GM19035 (cell line): Measurements from ENCODE around the gene CDHR4.
A peak's percentile ranks its signal among the peaks of the same experiment; 100 is the strongest.
"Not testable (repeated sequence)": the region's sequence is repeated elsewhere in the genome, so short reads cannot be mapped to it uniquely, and the experiment has no call there.

Experiments
- ATAC-seq: cut with Tn5 transposase; IDR thresholded peaks from one replicate; pipeline ENCODE4 v1.9.1; 2021; ENCODE audit not compliant: unreplicated experiment

CDHR4 gene, protein sequence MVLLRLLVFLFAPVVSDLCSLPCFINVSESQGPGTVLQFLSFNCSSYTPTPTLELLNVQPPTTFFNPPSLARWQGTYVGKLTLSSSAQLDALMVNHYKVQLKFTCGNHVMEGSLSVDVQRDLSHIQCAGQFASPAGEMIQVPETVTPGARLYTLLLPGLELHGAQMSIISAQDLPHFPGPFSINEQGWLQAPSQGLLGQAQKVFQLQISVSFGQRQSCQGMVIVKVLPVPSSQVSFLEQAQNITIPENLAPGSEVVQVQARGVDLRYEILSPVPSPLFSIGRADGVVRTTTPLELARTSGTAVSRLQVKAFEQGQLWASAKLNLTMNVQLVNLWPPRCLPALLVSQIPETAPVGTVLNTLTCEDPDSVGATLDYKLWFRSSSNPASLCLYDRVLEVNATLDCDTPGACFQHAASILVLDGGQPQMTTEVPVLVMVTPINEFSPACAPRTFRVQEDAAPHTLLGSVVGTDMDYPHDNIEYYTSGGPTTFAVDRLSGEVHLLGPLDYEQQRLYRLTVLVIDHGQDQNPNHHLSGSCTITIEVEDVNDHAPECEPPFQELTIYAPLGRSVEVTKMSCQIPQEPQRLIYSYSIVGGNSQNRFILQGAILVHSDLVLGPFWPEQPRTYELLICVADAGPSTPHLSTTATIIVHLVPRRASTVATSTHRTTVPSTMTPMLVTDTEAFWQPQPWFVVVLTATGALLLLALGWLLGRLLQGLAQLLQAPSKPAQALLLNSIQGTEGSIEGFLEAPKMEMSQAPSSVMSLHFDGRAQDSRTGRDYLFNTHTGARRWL

DNA sequence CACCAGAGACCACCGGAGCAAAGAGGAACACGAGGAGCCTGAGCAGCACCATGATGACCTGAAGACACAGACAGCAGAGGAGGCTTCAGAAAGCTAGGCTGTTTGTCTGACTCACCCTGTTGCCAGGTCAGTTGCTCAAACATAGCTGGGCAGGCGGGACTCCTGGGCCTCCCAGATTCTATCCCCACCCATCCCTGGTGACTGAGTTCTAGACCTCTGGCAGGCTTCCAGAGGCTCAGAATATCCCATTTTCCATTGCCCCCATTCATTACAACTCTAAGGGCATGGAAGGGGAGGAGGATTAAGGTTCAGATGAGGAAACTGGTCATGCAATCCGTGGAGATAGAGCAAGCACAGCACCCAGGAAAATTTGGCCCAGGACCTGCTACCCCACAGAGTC is at the start of gene CDHR4:
CDHR4 (minus strand) TSS at position 113 of the 400 bp plus-strand sequence; CDS start at position 52, 61 bp downstream.
- ATAC-seq = no peak

DNA sequence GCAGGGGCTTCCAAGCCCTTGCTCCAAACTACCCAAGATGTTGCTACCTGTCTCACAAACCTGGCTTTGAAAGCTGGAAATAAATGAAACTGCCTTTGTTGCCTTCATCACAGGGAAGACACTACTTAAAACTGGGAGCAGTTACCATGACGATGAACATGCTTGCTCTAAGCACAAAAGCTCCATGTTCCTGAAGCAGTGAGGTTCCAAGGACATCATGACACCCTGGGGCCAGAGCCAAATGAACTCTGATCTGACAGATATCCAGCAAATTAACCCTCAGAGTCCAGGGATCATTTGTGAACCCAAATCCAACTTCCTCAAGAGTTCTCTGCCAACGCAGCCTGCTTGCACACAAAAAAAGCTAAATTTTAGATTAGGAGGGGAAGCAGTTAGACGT is 46.0 kb upstream of the CDHR4 start:
- no peak for ATAC-seq

DNA sequence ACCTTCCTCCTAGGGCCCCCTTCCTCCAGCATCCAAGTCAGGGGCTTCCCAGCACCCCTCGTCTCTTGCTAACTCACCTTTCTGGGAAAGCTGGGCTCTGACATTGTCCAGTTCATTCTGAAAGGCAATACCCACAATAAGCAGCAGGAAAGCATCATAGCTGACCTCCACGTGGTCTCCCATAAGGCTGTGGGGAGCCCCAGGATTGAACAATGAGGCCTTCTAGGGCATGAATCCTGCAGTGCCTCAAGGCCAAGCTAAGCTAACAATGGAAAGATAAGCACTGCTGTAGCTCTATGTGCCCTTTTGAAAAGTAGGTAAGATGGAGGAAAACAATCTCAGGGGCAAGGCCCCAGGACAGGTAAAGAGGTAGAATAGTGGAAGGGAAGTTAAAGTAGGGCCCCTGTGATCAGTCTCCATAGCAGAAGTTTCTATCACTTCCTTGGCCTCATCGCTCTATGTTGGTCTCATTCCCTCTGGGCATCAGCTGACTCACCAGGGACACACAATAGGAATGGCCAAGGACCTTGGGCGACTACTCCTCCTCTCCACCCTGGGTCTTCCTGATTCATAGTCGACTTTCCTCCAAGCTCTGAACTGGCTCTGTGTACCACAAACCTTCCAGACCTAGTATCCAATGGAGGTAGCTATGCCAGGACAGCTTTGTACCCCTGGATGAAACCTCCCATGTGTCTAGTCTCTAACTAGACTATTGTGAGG is 45.0 kb upstream of the CDHR4 start:
- ATAC-seq = no peak

DNA sequence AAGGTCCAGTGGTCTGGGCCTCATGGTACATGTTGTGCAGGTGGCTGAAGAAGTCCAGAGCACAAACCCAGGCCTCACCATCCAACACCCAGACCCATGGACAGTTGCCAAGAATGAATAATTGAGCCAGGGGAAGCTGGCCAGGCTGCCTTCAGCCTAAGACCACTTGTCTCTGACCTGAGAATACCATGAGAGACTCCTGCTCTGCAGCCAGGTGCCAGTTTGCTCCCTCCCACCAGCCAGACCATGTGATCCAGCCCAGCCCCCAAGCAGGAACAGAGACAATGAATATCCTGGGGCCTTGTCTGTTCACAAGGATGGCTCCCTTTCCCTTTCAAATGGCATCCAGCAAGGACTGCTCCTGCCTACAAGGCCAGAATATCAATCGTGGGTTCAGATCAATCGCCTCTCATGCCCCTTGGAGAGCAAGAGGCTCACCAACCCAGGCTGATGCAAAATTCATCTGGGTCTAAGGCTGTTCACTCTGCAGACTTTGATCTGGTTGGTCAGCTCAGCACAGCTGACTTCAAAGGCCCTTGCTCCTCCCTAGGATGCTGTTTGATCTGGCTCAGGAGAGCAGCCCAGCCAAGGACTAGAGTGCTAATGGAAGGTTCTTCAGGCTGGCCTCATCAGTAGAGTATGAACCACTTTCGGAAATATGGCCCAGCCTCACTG is 43.3 kb upstream of the CDHR4 start:
- ATAC-seq = no peak

DNA sequence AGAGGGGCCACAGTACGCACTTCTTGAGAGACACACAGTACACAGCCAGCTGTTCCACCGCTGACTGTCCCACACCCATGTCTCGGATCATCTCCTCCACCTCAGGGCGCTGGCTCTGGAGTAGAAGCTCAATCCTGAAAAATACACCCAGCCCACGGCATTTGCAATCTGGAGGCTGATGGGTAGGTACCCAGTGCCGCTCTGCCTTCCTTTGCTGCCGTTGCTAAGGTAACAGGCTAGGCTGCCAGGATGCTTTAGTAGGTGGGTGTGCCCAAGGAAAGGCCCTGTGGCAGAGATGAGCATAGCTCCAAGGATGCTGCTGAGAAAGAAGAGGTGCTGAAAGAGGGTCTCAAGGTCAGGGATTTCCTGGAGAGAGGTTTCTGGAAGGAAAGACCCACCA is 42.1 kb upstream of the CDHR4 start:
- ATAC-seq = no peak

DNA sequence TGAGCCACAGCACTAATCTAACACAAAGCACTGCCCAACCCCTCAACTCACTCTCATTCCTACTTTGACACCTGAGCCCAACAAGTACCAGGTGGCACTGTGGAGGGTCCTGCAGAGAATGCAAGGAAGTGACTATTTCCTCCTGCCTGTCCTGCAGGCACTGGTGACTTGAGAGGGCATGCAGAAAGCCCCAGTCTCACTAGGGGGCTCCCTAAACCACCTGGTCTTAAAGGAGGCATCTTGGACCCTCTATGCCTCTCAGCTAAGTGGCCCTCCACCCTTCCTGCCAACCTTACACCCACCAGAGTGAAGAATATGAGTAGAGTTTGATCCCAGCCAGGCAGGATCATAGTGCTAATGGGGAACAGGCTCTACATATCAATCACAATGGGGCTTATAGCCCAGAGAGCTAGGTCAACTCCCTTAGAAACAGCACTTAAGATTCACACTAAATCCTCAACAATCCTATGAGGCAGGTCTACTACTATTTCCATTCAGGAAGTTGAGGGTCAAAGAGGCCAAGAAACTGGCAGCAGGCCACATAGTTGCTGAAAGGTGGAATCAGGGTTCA is 41.5 kb upstream of the CDHR4 start:
- no peak for ATAC-seq

DNA sequence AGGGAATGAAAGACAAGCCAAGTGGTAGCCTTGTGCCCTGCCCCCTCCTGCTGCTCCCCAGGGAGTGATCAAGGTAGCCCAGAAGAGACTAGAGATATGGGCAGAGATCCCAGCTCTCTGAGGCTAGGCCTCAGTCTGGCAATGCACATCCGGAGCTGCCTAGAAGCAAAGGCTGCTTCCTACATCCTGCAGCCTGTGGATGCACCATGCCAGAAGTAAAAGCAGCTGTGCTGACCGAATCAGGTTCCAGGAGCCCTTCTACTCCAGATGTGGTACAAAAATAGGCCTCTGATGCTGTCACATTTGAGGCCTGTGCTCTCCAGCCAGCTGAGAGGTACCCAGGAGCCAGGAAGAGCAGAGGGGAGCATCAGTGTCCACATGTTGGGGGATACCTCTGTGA is 40.7 kb upstream of the CDHR4 start:
- ATAC-seq = no peak

DNA sequence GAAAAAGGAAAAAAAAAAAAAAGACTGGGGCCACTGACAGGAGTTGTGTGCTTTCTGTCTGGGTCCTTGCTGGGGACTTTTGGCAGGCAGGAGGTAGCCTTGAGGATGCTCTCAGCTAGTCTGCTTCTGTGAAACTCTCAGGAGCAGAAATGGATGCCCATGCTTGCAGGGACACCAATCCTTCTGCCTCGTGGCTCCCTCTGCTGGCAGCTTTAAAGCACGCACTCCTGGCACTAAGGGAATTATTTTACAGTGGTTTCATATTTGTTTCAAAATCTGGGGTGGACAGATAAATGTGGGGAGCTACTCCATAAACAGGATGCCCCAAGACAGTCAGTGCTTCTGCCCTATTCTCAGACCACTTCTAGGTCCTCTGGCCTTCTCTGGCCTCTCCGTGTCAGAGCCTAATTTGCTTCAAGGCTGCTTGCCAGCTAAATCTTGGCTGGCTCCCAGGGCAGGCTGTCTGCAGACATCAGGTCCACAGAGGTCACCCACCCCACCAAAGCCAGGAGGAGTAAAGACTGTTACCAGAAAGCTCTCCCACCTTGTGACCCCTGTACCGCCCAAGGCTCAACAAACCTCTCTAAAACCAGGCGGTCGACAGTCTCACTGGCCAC is 39.6 kb upstream of the CDHR4 start:
- ATAC-seq = no peak

DNA sequence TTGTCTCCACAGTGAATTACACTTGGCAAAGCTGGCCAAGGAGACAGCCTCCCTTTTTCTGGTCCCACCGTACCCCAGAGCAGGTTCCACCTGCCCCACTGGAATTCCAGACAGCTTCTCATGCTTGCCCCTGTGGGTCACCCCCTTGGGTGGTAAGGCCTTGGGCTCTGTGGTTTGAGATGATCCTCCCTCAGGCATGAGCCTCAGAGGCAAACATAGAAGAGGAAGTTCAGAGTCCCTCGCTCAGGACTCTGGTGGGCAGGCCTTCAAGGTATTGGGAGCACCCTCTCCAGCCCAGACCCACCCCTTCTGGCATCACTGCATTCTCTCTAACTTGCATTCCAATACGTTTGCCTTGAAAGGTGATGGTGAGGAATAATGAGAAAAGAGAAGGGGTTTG is 31.7 kb upstream of the CDHR4 start:
- no peak for ATAC-seq

DNA sequence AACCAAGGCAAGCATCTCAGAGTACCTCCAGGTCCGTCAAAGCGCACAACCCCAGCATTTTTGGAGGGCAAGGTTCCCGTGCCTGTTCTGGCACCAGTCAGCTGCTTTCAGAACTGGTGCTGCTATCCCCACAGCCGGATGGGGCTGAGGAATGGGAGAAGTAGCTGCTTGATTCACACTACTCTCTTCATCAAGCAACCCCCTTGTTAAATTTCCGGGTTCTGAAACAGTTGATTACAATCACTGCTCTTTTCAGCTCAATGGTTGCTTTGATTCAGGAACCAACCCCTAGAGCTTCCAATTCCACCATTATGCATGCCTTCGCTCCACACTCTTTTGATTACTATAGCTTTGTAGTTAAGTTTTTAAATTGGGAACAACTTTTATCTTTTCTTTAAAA is 26.3 kb upstream of the CDHR4 start:
- no peak for ATAC-seq

DNA sequence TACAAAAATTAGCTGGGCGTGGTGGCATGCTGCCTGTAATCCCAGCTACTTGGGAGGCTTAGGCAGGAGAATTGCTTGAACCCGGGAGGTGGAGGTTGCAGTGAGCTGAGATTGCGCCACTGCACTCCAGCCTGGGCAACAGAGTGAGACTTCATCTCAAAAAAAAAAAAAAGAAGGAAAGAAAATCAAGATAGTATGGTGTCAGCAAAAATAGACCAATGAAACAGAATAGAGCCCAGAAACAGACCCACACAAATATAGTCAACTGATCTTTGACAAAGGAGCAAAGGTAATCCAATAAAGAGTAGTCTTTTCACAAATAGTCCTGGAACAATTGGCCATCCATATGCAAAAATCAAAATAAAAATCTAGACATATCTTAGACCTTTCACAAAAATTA is 23.5 kb upstream of the CDHR4 start:
- ATAC-seq = not testable (repeated sequence)

DNA sequence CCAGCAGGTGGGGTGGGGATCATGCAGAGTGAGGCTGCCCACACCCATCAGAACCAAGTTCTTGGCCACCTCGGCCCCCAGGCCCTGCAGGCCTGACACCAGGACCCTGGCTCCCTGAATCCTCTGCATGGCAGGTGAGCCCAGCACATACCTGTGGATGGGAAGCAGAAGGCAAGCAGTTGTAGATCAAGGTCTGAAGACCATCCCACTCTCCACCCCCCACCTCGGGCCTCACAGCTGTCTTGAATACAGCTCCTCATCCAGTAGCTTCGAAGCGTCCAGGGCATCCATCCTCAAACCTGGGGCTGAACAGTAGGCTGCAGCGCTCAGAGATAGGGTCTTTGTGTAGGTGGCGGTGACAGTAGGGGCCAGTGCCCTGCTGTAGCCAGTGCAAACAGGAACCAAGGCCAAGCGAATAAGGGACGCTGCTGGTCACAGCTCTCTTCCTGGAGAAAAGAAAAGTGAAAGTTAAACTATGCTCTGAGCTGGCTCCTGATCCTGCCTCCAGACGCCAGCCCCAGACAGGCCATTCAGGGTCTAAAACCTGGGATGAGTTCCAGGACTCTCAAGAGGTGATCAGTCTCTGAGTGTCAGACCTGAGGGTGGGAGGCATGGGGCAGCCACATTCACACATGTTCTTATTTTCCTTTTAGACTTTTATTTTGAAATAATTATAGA is 14.0 kb upstream of the CDHR4 start, which contains the start of gene UBA7:
UBA7 (minus strand) TSS at position 457 of the 678 bp plus-strand sequence; CDS start at position 291, 166 bp downstream.
- peak; percentile 67 for ATAC-seq

DNA sequence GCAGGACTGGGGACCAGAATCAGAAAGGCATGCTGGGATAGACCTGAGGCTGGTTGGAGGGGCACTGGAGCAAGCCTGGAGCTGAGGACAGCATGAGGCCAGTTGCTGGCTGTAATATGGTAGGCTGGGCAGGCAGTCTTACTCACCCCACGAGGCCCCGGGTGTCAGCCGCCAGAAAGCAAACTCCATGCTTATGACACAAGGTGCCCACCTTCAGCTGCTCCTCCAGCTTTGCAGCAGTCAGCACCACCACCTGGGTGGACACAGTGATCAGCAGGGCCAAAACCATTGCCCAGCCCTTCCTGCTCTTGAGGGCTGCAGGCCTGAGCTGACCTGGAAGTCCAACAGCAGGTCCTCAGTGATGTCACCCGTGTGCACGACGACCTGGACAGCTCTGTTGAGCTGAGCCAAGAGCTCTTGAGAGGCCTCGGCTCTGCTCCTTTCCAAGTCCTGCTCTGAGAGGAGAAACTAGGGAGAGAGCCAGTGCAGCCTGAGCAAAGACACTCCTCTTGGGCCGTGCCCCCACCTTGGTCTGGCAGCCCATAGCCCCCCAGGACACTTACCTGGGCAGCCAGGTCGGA is 13.3 kb upstream of the CDHR4 start:
- ATAC-seq = peak; percentile 21

DNA sequence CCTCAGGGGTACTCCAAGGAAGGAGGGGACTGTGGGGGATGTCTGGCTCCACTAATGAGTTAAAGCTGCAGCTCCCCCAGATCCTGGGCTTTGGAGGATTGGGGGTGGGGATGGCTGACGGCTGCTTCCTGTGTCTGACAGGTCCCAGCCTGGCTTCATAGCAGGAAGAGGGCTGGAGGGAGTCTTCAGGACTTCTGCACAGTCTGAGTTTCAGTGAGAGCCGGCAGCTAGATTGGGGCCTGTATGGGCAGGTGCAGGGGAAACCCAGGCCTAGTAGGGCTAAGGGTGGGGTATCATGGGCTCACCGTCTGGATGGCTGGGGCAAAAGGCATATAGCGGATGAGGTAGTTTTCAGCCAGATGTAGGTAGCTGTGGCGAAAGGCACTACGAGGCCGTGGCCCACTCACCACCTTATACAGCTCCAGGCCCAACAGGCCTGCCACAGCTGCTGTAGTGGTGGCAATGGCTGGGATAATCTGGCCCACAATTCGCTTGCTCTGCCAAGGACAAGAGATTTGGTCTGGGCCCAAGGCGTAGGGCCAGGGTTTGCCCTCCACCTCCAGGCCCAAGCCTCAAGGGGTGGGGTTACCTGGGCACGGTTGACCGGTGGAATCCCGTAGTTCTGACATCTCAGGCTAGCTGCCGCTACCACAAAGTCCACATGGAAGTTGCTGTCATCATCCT is 7.9 kb upstream of the CDHR4 start:
- ATAC-seq = no peak

DNA sequence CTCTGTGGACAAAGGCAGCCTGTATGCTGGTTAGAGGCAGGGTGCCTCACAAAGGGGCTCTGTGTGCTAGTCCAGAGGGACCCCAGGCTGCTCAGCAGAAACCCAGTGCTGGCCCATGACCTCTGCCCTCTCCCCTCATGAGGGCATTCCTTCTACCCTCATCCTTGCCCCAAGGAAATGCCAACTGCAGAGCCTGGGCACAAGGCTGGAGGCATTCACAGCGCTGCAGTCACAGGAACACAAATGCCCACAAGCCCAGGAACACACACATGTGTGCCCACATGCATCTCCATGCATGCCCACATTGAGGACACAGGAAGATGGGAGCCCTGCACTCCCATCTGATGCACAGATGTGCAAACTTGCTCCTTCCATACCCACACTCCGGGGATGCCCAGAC is 7.2 kb upstream of the CDHR4 start:
- no peak for ATAC-seq

DNA sequence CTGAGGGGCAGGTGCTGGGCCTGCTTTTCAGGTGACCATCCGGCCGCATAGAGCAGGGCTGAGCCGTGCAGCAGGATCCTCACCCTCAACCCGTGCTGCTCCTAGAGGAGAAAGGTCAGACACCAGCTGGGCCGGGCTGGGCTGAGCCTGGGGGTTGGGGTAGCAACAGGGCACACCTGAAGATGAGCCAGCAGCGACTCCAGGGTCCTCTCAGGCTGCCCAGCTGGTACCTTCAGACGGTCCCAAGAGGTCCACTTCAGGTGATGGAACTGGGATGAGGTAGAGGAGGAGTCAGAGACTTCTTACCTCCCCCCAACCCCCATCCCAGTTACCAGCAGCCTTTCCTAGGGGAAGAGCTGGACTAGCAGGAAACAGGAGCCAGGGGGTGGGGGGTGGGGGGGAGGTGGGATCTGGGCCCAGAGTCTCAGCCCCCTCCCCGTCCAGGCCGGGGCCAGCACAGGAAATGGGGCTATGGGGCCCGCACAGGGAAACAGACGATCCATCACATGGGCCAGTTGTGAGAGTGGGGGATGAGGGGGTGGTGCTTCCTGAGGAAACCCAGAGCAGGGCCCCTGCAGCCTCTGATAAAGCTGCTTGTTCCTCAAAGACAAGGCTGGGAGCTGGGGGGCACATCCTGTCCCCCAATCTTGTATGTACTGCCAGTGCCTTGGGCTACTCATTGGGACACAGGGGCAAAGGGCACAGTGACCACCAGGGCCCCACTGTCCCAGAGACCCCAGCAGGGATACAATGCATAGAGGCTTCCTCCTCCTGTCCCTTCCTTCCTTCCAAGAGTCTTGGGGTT is 6.4 kb upstream of the CDHR4 start:
- no peak for ATAC-seq

DNA sequence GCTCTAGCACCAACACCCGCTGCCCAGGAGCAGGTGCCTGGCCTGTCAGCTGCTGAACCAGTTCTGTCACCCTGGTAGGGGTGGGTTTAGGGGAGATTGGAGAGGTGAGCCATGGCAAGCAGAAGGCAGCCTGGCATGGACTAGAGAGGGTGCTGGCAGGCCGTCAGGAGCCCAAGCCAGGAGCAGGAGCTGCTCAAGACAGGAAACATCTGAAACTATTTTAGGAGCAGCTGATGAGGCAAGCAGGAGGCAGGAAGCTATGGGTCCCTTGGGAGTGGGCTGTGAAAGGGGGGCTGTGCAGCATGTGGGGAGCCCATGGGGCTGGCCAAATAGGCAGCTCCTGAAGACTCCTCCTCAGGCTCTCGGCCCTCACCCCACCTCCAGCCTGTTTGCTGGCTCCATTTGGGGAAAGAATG is 5.7 kb upstream of the CDHR4 start:
- ATAC-seq = no peak
